Inflammatory macrophage treated with lipopolysaccharide for 4 hours (primary cell): ENCODE results near the gene PNISR.
"Not testable (repeated sequence)": the region's sequence is repeated elsewhere in the genome, so short reads cannot be mapped to it uniquely, and the experiment has no call there.

Experiments
- DNase-seq: peaks from one replicate; pipeline ENCODE4 v3.0.0-alpha.2; 2020

The PNISR gene

DNA sequence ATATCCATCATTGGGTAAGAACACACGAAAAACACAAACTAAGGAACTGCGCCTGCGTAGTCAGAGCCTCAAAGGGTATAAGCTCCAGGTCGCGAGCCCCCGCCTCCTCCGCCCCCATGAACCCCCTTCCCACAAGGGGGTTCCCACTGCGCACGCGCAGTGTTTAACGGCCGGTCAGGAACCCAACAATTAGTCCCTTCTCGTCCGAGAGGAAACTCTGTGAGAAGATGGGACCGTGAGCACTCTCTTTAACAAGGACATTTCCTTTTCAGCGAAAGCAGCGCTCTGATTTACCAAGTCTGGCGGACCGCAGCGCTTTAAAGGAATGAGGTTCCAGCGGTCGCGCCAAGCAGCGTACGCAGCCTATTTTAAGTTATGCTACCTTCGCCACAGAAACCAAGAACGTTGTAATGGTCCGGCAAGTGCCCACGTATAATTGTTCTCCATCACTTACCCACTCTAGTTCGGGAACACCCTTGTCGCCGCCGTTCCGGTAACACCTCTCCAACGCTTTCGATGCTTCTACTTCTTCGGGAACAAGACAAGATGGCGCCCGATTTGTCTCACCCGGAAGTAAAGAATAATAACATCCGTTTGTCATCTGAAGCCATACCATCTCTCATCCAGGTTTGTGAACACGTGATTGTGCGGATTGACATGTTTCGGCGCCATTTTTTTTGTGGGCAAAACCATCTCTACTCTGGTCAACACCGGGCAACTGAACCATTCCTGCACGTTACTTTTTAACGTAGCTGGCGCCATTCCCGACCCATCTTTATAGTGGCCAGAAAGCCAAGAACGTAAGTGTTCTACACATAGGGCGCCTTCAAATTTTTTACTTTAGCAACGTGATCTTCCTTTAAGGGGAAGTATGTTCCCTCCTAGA, at the start of gene PNISR:
TSS of gene PNISR (minus strand) at position 548 of the 886 bp plus-strand sequence. CDS start 10,649 bp downstream, outside the sequence.
- peak; percentile 98 for DNase-seq

GRCh38 chr6:99473730-99474129, 48.6 kb upstream of the PNISR start:
- DNase-seq: no peak

GRCh38 chr6:99471638-99472037, 46.5 kb upstream of the PNISR start:
- DNase-seq: no peak

- peak; percentile 31 for DNase-seq
Measured at GRCh38 chr6:99467509-99468106, 42.5 kb upstream of the PNISR start.

DNA sequence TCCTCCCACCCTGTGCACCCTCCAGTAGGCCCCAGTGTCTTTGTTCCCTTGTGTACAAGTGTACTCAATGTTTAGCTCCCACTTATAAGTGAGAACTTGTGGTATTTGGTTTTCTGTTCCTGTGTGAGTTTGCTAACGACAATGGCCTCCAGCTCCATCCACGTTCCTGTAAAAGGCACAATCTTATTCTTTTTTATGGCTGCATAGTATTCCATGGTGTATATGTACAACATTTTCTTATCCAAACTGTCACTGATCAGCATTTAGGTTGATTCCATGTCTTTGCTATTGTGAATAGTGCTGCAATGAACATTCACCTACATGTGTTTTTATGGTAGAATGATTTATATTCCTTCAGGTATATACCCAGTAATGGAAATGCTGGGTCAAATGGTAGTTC, 34.0 kb upstream of the PNISR start:
- DNase-seq: not testable (repeated sequence)

DNA sequence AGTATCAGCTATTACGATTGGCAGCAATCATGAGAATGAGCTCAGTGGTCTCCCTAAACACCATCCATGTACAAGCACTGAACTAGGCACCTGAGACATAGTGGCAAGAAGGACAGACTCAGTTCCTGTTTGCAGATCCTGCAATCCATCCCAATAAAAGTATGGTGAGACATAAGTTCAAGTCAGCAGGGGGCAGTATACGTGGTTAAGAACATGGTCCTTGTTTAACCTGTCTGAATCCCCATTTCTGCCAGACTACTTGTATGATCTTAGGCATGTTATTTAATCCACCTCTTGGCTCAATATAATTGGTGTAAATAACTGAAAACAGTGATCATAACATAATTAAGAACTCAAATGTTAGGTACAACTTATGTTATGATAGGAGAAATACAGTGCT, 33.2 kb upstream of the PNISR start:
- DNase-seq: peak; percentile 11

DNA sequence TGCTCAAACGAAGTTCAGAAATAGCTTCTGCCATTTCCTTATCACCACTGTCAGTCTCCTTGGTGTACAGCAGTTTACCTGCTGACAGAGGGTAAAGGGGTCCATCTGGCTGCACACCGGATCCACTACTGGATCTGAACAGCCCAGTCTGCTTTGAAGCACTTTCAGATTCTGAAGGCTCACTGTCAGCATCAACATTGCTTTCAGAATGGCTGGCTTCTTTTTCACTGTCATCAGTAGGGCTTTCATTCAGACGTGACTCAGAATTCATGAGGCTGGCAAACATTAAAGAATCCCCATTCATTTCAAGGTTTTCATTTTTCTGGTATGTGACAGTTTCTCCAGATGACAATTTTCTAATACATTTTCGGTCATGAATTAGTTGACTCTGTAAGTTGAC, 21.0 kb upstream of the PNISR start:
- no peak for DNase-seq

DNA sequence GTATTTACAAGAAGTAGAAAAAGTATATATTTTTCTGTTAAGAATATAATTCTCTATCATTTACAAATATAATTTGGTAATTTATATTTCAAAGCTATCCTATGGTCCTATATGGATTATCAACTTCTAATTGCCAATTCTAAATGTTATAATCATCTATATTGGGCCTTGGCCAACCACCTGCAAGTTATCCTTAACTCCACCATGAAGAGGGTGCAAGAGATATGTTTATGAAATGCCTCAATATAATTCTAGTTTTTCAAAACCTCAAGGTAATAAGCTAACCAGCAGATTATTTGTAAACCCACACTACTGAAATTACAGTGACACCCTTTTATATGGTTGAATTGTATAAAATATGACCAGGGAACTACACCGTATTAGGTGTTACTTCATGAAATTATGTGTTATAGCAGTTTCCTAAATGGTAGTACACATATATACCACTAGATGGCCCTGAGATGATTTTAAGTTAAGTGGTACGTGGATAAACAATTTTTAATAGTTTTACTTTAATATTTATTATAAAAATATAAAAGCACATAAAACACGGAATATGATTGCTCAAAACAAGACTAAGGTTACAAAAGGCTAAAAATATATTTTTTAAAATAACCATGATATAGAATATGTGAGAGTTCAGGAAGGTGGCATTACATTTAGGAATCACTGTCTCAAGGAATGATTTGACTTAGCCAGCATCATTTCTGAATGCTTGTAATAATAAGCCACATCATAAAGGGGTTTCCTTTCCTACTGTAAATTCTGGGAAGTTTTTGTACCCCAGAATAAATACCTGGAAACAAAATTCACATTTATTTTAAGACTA, 9.8 kb upstream of the PNISR start:
- DNase-seq: peak; percentile 30

DNA sequence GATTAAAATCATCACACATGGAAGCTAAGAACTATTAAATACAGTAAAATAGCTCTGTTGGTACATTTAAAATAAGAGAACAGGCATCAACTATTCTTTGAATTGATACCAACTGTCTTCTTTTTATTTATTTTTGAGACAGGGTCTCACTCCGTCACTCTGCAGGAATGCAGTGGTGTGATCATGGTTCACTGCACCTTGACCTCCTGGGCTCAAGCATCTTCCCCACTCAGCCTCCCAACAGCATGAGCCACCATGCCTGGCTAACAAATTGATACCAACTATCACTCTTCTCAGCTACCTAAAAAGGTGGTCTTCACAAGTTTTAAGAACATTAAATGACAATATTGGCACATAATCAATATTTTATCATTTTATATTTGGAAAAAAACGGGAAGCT, 7.8 kb upstream of the PNISR start:
- no peak for DNase-seq

DNA sequence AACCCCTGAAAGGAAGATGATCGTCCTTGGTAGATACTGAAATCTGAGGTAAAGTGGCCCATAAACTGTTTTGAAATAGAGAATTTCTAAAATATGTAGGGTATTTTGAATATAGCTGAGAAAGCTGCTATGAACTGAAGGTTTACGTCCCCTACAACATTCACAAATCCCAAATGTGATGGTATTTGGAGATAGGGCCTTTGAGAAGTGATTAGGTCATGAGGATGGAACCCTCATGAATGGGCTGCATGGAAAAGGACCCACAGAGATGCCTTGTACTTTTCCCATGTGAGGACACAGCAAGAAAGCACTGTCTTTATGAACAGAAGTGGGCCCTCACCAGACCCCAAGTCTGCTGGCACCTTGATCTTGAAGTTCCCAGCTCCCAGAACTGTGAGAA, 6.8 kb upstream of the PNISR start:
- no peak for DNase-seq

DNA sequence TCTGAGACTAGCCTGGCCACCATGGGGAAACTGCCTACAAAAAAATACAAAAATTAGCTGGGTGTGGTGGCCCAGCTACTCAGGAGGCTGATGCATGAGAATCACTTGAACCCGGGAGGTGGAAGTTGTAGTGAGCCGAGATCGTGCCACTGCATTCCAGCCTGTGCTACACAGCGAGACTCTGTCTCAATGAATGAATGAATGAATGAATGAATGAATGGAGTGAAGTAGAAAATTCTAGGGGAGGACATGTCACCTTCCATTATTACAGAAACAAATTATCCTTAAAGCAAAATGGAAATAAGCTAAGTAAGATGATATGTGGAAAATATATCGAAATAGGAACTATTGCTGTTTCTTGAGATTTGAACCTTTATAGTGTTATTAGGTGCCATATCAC, 2.9 kb upstream of the PNISR start:
- no peak for DNase-seq

- DNase-seq: no peak
Measured at GRCh38 chr6:99426451-99426757, 1.3 kb upstream of the PNISR start.

DNA sequence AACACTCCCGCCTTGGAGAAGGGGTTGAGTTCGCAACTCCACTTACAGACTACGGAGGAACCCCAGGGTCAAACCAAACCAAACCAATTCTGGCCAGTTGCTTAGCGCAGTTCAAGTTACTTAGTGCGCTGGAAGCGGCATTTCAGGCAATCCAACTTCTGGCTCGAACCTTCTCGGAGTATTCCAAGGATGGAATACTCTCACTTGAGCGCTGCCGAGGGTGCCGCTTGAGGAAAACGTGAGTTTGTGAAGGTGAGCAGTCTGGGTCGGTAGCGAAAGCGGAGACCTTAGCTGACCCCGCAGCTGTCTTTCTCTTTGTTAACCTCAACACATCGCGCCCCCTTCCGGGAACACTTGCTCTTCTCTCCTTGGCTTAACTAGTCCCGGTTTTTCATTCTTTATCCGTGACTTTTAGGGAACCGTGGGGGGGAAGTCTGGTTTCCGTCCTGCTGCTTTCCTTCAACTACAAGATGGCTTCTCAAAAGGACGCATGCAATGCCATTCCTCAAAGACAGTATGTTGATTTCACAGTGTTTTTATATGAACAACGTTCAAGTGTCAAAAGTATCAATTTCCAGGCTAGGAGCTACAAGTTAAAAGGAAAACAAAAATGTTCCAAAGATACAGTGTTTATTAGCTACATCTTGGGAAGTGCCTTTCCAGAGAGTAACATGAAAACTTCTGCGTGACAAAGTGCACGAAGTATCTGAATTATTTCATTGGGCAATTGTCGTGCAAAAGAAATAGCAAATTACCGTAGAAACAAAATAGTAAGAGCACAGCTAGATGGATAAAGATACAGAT, 741 bp upstream of the PNISR start:
- DNase-seq: peak; percentile 91

DNA sequence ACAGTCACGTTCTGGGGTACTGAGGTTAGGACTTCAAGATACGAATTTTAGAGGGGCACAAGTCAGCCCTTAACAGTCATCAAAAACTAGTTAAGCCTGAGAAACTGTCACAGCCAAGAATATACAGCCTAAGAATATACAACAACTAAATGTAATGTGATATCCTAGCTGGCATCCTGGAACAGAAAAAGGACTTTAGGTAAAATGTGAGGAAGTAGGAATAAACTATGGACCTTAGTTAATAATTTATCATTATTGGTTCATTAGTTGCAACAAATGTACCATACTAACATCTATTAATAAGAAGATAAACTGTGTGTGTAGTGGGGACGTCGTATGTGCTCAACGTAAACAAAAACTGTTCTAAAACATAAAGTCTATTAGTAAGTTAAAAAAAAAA, 1.1 kb downstream of the PNISR start:
- DNase-seq: no peak

DNA sequence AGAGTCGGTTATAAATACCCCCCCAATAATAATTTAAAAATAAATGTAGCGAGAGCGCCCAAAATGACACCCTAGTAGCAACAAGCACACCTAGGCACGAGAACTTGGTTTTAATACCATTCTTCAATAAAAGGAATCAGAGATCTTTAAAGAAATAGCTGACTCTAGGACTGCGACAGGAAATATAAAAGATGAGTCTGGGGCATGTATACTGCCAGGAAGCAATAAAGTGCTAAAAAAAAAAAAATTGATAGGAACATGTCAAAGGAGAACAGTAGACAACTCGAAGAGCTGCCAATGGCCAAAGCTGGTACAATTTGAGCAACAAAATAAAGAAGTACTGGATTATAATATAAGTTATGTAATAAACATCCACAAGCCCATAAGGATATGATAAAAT, 2.2 kb downstream of the PNISR start:
- no peak for DNase-seq

DNA sequence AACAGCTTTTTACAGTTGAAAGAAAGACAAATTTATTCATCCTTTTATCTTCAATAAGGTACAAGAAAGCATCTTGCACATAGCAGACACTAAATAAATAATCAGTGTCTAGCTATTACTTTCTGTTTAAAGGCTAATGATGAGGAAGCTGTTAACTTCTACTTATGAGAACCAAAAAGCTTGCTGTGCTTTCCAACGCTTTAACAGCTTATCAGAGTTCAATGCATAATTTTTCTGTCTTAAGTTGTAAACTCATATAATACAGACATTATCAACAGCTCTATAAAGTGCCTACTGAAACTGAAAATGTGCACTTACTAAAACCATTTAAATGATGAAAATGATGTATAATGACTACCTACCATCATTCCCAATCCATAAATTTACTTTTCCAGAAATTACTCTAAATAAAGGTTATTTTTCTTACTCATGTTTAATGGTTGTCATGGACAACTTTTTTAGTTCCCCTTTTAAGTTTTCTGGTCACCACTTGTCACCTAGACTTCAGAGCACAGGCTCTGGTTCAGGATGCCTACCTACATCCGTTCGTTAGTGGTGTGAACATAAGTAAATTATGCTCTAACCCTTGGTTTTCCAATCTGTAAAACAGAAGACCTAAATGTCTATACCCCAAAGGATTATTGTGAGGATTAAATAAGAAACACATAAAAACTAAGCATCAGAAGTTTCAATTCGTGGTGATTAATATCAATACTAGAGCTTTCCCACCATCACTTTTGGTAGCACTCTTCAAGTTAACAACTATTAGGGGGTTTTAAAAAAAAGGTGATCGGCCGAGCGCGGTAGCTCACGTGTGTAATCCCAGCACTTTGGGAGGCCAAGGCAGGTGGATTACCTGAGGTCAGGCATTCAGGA, 8.0 kb downstream of the PNISR start:
- no peak for DNase-seq

- no peak for DNase-seq
Measured at GRCh38 chr6:99416226-99416625, 8.9 kb downstream of the PNISR start.

GRCh38 chr6:99415446-99415845, 9.7 kb downstream of the PNISR start:
- no peak for DNase-seq

- DNase-seq: no peak
Measured at GRCh38 chr6:99412065-99412464, 13.0 kb downstream of the PNISR start.

- DNase-seq: no peak
Measured at GRCh38 chr6:99409672-99410071, 15.4 kb downstream of the PNISR start.

GRCh38 chr6:99407076-99407475, 18.0 kb downstream of the PNISR start:
- DNase-seq: no peak

GRCh38 chr6:99402448-99402847, 22.7 kb downstream of the PNISR start:
- DNase-seq: peak; percentile 73
